Keratinocyte (primary cell): ENCODE data around the gene CDK3. TPM values are rescaled to one million over a fixed set of nuclear protein-coding genes. Genes with fewer than 3 reads are reported as not detected.

Experiments
- DNase-seq: peaks from one replicate; pipeline ENCODE4 v3.0.0-alpha.2; 2011; ENCODE audit warnings: low read depth, missing footprints, low spot score
- FAIRE-seq: peaks from 2 replicates; lab custom pipeline; 2011; peaks lifted over from hg19 to GRCh38; lab: Jason Lieb, UNC
- H2AFZ ChIP-seq: 2 replicates; pipeline ENCODE4 v1.6.0; 2012; ENCODE audit warnings: low read length, control low read depth, inconsistent platforms; ENCODE audit not compliant: control insufficient read depth
- H3K27ac ChIP-seq: 2 replicates; pipeline ENCODE4 v1.5.1; 2011; ENCODE audit warnings: low read length; ENCODE audit not compliant: control insufficient read depth, insufficient read depth
- H3K27me3 ChIP-seq: 3 replicates; pipeline ENCODE4 v1.6.0; 2011; ENCODE audit warnings: low read length; ENCODE audit not compliant: control insufficient read depth, insufficient read depth; ENCODE audit errors: extremely low read depth
- H3K36me3 ChIP-seq, 2 experiments: 2 replicates in 1 of 2; 3 replicates in 1 of 2; pipeline ENCODE4 v1.5.1; 2011; ENCODE audit warnings: low read length in 2 of 2, mild to moderate bottlenecking in 1 of 2; ENCODE audit not compliant: control insufficient read depth in 2 of 2, insufficient read depth in 2 of 2; ENCODE audit errors: extremely low read depth in 1 of 2
- H3K4me1 ChIP-seq: 3 replicates; pipeline ENCODE4 v1.5.1; 2011; ENCODE audit warnings: low read length; ENCODE audit not compliant: control insufficient read depth, insufficient read depth; ENCODE audit errors: extremely low read depth
- H3K4me2 ChIP-seq: 3 replicates; pipeline ENCODE4 v1.6.0; 2011; ENCODE audit warnings: low read depth, low read length; ENCODE audit not compliant: control insufficient read depth, insufficient read depth; ENCODE audit errors: extremely low read depth
- H3K4me3 ChIP-seq, 3 experiments: fragments of 200-600 bp in 1 of 3; sonication (generic) in 1 of 3; 2 replicates in 2 of 3; 3 replicates in 1 of 3; pipeline ENCODE4 v1.5.1; 2011 to 2016; ENCODE audit warnings: low read length in 3 of 3, mild to moderate bottlenecking in 3 of 3, control low read depth in 2 of 3, inconsistent platforms in 1 of 3, low read depth in 1 of 3, mixed read lengths in 1 of 3, mixed run types in 1 of 3, moderate library complexity in 1 of 3; ENCODE audit not compliant: control insufficient read depth in 2 of 3, insufficient read depth in 2 of 3; ENCODE audit errors: extremely low read depth in 1 of 3
- H3K79me2 ChIP-seq: 2 replicates; pipeline ENCODE4 v1.6.0; 2012; ENCODE audit warnings: low read length; ENCODE audit not compliant: control insufficient read depth, insufficient read depth
- H3K9ac ChIP-seq: 3 replicates; pipeline ENCODE4 v1.6.0; 2011; ENCODE audit warnings: low read length; ENCODE audit not compliant: control insufficient read depth, insufficient read depth; ENCODE audit errors: extremely low read depth
- H3K9me1 ChIP-seq: 3 replicates; pipeline ENCODE4 v1.6.0; 2011; ENCODE audit warnings: low read length; ENCODE audit not compliant: control insufficient read depth, insufficient read depth; ENCODE audit errors: extremely low read depth
- H3K9me3 ChIP-seq: 2 replicates; pipeline ENCODE4 v1.5.1; 2012; ENCODE audit warnings: low read depth, low read length; ENCODE audit not compliant: control insufficient read depth
- H4K20me1 ChIP-seq: 3 replicates; pipeline ENCODE4 v1.6.0; 2011; ENCODE audit warnings: low read length; ENCODE audit not compliant: control insufficient read depth, insufficient read depth; ENCODE audit errors: extremely low read depth
- EZH2 ChIP-seq: IDR thresholded peaks from one replicate; pipeline ENCODE4 v1.6.1; 2012; ENCODE audit warnings: inconsistent platforms, mild to moderate bottlenecking, low read length, moderate library complexity
- dilution Hi-C: fragments of 300-500 bp; cut with MboI; formaldehyde crosslinking; loops from one replicate; pipeline ENCODE4 v1.7.0; 2020; ENCODE audit warnings: low sequenced_read_pairs; ENCODE audit not compliant: extremely low pct_ligation_motif_present
- polyA minus RNA-seq, 3 experiments: library from RNA; depleted of rRNA, polyadenylated mRNA; stranded (reverse); fragments of >200 nt; gene quantifications; 1 replicate in 1 of 3; 2 replicates in 1 of 3; 3 replicates in 1 of 3; pipeline ENCODE4 v1.2.3, GENCODE V29; 2011
- polyA plus RNA-seq, 5 experiments: library from polyadenylated mRNA; depleted of rRNA in 3 of 5; stranded (reverse) in 3 of 5; stranded (forward) in 1 of 5; unstranded in 1 of 5; fragments of >200 nt; gene quantifications; 1 replicate in 1 of 5; 2 replicates in 3 of 5; 3 replicates in 1 of 5; pipeline versions ENCODE4 v1.2.1 to v1.2.3, GENCODE V29; 2011 to 2012; ENCODE audit warnings: missing spikeins in 2 of 5, low read depth in 1 of 5, low replicate concordance in 1 of 5
- TF ChIP-seq, protein P1 (sequence below), 3 experiments: IDR thresholded peaks in 1 of 3; conservative IDR thresholded peaks in 1 of 3; optimal IDR thresholded peaks in 1 of 3; 2 replicates in 2 of 3; 3 replicates in 1 of 3; pipeline versions ENCODE3 to v1.5.1; 2011; ENCODE audit warnings: low read length in 3 of 3, mild to moderate bottlenecking in 3 of 3, moderate library complexity in 2 of 3, control low read depth in 1 of 3, inconsistent platforms in 1 of 3; ENCODE audit not compliant: insufficient read depth in 2 of 3; ENCODE audit errors: extremely low read depth in 1 of 3

CDK3 gene
- polyA plus RNA-seq (1.8 to 3.6 TPM (median 2.0 TPM) in 3 replicates), polyA minus RNA-seq (1.5 to 2.7 TPM (median 2.0 TPM) in 3 replicates)
- polyA plus RNA-seq (2011; ENCODE audit: low read depth), result 0.84 TPM
- polyA plus RNA-seq (2011; cell fraction: cytosol; rRNA removed), result 0.34 and 0.45 TPM in 2 replicates
- polyA plus RNA-seq (2011; cell fraction: nucleus; rRNA removed), result 11.7 and 17.1 TPM in 2 replicates
- polyA plus RNA-seq (2012; ENCODE audit: low replicate concordance), result 1.6 and 3.7 TPM in 2 replicates
- polyA minus RNA-seq (2011; cell fraction: cytosol; rRNA and poly(A)+ RNA removed), result not detected
- 0.39 and 0.63 TPM in 2 replicates for polyA minus RNA-seq (2011; cell fraction: nucleus; rRNA and poly(A)+ RNA removed)

DNA sequence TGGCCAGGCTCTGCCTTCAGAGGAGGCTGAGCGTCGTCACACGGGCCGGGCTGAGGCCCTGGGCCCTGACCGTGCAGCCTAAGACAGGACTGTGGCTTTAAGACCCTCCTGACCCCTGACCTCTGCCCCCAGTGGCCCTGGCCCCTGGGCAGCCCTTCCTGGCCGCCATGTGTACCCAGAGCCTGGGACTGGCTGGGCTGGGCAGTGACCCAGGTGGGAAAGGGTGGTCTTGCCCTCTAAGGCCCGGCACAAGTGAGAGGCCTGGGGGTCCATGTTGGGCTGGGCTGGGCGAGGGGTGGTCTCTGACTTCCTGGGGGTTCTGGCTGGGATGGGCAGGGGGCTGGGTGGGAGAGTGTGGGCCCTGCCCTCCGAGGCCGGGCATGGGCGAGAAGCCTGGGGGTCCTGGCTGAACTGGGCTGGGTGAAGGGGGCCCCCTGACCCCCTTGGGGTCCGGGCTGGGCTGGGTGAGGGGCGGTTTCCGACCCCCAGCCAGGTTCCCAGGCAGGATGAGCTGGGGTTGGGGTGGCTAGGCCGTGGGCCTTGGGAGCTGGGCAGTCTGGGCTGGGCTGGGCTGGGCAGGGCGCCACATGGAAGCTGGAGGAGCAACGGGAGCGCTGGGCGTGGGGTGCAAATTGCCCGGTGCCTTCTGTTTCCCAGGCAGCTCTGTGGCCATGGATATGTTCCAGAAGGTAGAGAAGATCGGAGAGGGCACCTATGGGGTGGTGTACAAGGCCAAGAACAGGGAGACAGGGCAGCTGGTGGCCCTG, at the start of gene CDK3:
CDK3 (plus strand) TSS at position 101 of the 767 bp plus-strand sequence; CDS start at position 672, 571 bp downstream.
- peaks cover 18% of the 10 kb centered on the region for H3K4me1 ChIP-seq
- H3K27me3 ChIP-seq, result no peaks in the 10 kb centered on the region
- no peak within 1 kb of the TSS for H3K9ac ChIP-seq
- peak within 1 kb of the TSS; percentile 16 for H3K4me2 ChIP-seq
- H4K20me1 ChIP-seq, result no peaks in the 10 kb centered on the region
- peaks cover 0 to 3% of the 10 kb centered on the region in 2 experiments for H3K36me3 ChIP-seq
- H2AFZ ChIP-seq, result peak within 1 kb of the TSS; percentile 26
- dilution Hi-C loops, result no loop called here
- no peaks in the 10 kb centered on the region for H3K79me2 ChIP-seq
- TF ChIP-seq, protein P1, sequence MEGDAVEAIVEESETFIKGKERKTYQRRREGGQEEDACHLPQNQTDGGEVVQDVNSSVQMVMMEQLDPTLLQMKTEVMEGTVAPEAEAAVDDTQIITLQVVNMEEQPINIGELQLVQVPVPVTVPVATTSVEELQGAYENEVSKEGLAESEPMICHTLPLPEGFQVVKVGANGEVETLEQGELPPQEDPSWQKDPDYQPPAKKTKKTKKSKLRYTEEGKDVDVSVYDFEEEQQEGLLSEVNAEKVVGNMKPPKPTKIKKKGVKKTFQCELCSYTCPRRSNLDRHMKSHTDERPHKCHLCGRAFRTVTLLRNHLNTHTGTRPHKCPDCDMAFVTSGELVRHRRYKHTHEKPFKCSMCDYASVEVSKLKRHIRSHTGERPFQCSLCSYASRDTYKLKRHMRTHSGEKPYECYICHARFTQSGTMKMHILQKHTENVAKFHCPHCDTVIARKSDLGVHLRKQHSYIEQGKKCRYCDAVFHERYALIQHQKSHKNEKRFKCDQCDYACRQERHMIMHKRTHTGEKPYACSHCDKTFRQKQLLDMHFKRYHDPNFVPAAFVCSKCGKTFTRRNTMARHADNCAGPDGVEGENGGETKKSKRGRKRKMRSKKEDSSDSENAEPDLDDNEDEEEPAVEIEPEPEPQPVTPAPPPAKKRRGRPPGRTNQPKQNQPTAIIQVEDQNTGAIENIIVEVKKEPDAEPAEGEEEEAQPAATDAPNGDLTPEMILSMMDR (optimal IDR thresholded peaks at IDR 0.05 in 1 of 3, IDR thresholded peaks at IDR 0.05 in 1 of 3, conservative IDR thresholded peaks at IDR 0.05 in 1 of 3; ENCODE audit: extremely low read depth in 1 of 3, insufficient read depth in 2 of 3, low read length in 3 of 3), result no peak
- no peak for TF ChIP-seq EZH2
- DNase-seq (no peak), FAIRE-seq (no peak)
- peaks cover 2% of the 10 kb centered on the region for H3K9me1 ChIP-seq
- no peak within 1 kb of the TSS for H3K4me3 ChIP-seq
- H3K27ac ChIP-seq, result no peak within 1 kb of the TSS
- no peaks in the 10 kb centered on the region for H3K9me3 ChIP-seq

DNA sequence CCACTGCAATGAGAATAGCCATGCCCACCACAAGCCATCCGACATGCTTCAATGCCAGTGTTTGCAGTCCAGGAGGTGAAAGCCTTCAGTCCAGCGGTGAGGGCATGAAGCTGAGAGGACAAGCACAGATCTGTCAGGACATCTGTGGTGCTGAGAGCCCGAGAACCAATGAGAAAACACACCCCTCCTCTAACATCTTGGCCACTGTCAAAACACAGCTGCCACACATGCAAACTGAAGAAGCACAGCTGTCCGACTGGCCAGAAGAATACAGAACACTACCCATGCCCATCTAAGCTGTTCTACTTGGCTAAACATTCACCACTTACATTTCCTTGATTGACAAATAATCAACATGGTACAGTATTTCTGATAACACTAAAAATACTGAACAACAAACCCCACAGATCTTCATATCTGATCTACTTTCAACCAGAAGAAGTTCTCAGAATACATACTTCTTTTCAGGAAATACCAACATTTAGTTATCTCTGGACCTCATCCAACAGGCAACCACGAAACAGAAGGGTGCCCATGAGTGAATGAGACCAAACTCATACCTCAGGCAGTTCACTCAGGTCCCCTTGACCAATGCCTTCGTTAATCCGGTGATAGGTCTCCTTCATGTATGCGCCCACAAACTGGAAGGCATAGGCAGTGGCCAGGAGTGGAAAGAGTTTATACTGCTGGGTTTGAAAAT, 49.6 kb upstream of the CDK3 start:
- H3K4me1 ChIP-seq, result no peaks in the 10 kb centered on the region
- H3K9me3 ChIP-seq, result no peaks in the 10 kb centered on the region
- H2AFZ ChIP-seq, result no peak overlapping the region
- no peak overlapping the region for H3K9ac ChIP-seq
- H4K20me1 ChIP-seq, result no peaks in the 10 kb centered on the region
- FAIRE-seq, result no peak
- H3K4me2 ChIP-seq, result no peak overlapping the region
- dilution Hi-C loops, result no loop called here
- no peak overlapping the region for H3K27ac ChIP-seq
- H3K4me3 ChIP-seq, result no peak overlapping the region
- H3K9me1 ChIP-seq, result no peaks in the 10 kb centered on the region
- no peaks in the 10 kb centered on the region for H3K27me3 ChIP-seq
- H3K79me2 ChIP-seq, result no peaks in the 10 kb centered on the region
- H3K36me3 ChIP-seq, result peaks cover 20 to 34% of the 10 kb centered on the region in 2 experiments
- DNase-seq, result no peak
- TF ChIP-seq, protein P1 (optimal IDR thresholded peaks at IDR 0.05 in 1 of 3, IDR thresholded peaks at IDR 0.05 in 1 of 3, conservative IDR thresholded peaks at IDR 0.05 in 1 of 3; ENCODE audit: extremely low read depth in 1 of 3, insufficient read depth in 2 of 3, low read length in 3 of 3), result no peak
- no peak for TF ChIP-seq EZH2
